Measurements from ENCODE around the gene BICRA.

GRCh38 chr19:47580397-47580796, 28.5 kb upstream of the BICRA start:
- TF ChIP-seq ISL1 (CRISPR knock-in tag; IDR thresholded peaks at IDR 0.05) (no peak), CSDC2 (CRISPR knock-in tag; IDR thresholded peaks at IDR 0.05) (no peak), TOX (CRISPR knock-in tag; IDR thresholded peaks at IDR 0.05; ENCODE audit: borderline replicate concordance) (no peak), ZFP3 (CRISPR knock-in tag; IDR thresholded peaks at IDR 0.05) (no peak), ZFP30 (CRISPR knock-in tag; IDR thresholded peaks at IDR 0.05) (no peak), PATZ1 (CRISPR knock-in tag; IDR thresholded peaks at IDR 0.05; ENCODE audit: borderline replicate concordance) (no peak), CSRNP3 (CRISPR knock-in tag; IDR thresholded peaks at IDR 0.05) (no peak), TCF4 (CRISPR knock-in tag; IDR thresholded peaks at IDR 0.05; ENCODE audit: borderline replicate concordance) (no peak), ZC3H10 (CRISPR knock-in tag; IDR thresholded peaks at IDR 0.05) (no peak), BACH2 (CRISPR knock-in tag; IDR thresholded peaks at IDR 0.05; ENCODE audit: borderline replicate concordance) (no peak)
- TF ChIP-seq, protein P1, sequence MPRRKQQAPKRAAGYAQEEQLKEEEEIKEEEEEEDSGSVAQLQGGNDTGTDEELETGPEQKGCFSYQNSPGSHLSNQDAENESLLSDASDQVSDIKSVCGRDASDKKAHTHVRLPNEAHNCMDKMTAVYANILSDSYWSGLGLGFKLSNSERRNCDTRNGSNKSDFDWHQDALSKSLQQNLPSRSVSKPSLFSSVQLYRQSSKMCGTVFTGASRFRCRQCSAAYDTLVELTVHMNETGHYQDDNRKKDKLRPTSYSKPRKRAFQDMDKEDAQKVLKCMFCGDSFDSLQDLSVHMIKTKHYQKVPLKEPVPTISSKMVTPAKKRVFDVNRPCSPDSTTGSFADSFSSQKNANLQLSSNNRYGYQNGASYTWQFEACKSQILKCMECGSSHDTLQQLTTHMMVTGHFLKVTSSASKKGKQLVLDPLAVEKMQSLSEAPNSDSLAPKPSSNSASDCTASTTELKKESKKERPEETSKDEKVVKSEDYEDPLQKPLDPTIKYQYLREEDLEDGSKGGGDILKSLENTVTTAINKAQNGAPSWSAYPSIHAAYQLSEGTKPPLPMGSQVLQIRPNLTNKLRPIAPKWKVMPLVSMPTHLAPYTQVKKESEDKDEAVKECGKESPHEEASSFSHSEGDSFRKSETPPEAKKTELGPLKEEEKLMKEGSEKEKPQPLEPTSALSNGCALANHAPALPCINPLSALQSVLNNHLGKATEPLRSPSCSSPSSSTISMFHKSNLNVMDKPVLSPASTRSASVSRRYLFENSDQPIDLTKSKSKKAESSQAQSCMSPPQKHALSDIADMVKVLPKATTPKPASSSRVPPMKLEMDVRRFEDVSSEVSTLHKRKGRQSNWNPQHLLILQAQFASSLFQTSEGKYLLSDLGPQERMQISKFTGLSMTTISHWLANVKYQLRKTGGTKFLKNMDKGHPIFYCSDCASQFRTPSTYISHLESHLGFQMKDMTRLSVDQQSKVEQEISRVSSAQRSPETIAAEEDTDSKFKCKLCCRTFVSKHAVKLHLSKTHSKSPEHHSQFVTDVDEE (CRISPR knock-in tag; IDR thresholded peaks at IDR 0.05) = no peak

Data from SK-N-SH treated with all-trans-retinoic acid at 6 μM for 48 hours (cell line).